K562 (cell line): ENCODE measurements around the gene TXLNB. TPM values are rescaled to one million over a fixed set of nuclear protein-coding genes. Genes with fewer than 3 reads are reported as not detected.

Experiments
- ATAC-seq: fragments of 200-7000 bp; cut with Tn5 transposase; 3 replicates; pipeline ENCODE4 v1.9.1; 2020; ENCODE audit warnings: moderate library complexity
- BruUV-seq: library from RNA; stranded (reverse); fragments of 400-500 nt; replicated peaks from 2 replicates; lab custom pipeline; 2021; lab: Mats Ljungman, UMichigan
- CTCF ChIA-PET: fragments of 300-600 bp; formaldehyde crosslinking; extraction: SDS; loops from one replicate; lab custom pipeline; 2021; ENCODE audit warnings: low intra/inter-chr PET ratio; lab: Yijun Ruan, JAX
- POLR2A ChIA-PET: fragments of 300-600, 350-650 bp; sonication (Branson Sonifier 250); formaldehyde crosslinking; extraction: SDS; loops from one replicate; lab custom pipeline; 2021; ENCODE audit warnings: antibody characterized with exemption, inconsistent platforms; lab: Yijun Ruan, JAX
- DNase-seq, 4 experiments: peaks; one replicate each; pipeline versions ENCODE4 v3.0.0 to v3.0.0-alpha.2; 2011 to 2018; ENCODE audit warnings: low spot score in 3 of 4, mixed read lengths in 3 of 4; ENCODE audit errors: extremely low read depth in 1 of 4
- FAIRE-seq: peaks from 2 replicates; lab custom pipeline; 2011; peaks lifted over from hg19 to GRCh38; lab: Jason Lieb, UNC
- H2AFZ ChIP-seq: 2 replicates; pipeline ENCODE4 v1.6.0; 2011; ENCODE audit warnings: low read depth, low read length, control low read depth, inconsistent platforms
- H3K27ac ChIP-seq: fragments of 200-600 bp; 3 replicates; pipeline ENCODE4 v1.8.0; 2011; ENCODE audit warnings: low read depth, mild to moderate bottlenecking, control low read depth, inconsistent platforms, low read length, moderate library complexity, mixed read lengths; ENCODE audit errors: extremely low read depth
- H3K27me3 ChIP-seq, 2 experiments: fragments of 300-600 bp in 1 of 2; 2 replicates in 1 of 2; 3 replicates in 1 of 2; pipeline versions ENCODE4 v1.6.0 to v1.8.0; 2011; ENCODE audit warnings: inconsistent platforms in 2 of 2, low read length in 2 of 2, mild to moderate bottlenecking in 1 of 2, mixed read lengths in 1 of 2, moderate library complexity in 1 of 2; ENCODE audit not compliant: control insufficient read depth in 2 of 2, insufficient read depth in 2 of 2
- H3K36me3 ChIP-seq: fragments of 300-600 bp; 3 replicates; pipeline ENCODE4 v1.8.0; 2011; ENCODE audit warnings: mild to moderate bottlenecking, low read length, inconsistent platforms; ENCODE audit not compliant: control insufficient read depth, insufficient read depth
- H3K4me1 ChIP-seq, 2 experiments: fragments of 200-600 bp in 1 of 2; replicated peaks in 1 of 2; 2 replicates in 1 of 2; 3 replicates in 1 of 2; pipeline versions ENCODE4 v1.5.1 to v1.8.0; 2011; ENCODE audit warnings: inconsistent platforms in 2 of 2, low read length in 2 of 2, mild to moderate bottlenecking in 1 of 2, mixed read lengths in 1 of 2, moderate library complexity in 1 of 2; ENCODE audit not compliant: control insufficient read depth in 2 of 2, insufficient read depth in 2 of 2
- H3K4me2 ChIP-seq: 2 replicates; pipeline ENCODE4 v1.6.1; 2011; ENCODE audit warnings: low read length, control low read depth, inconsistent platforms, mixed read lengths; ENCODE audit not compliant: insufficient read depth
- H3K4me3 ChIP-seq: fragments of 200-600 bp; sonication (generic), shearing (Covaris generic); 2 replicates; pipeline ENCODE4 v1.5.1; 2016; ENCODE audit warnings: control low read depth, inconsistent platforms
- H3K79me2 ChIP-seq: fragments of 200-600 bp; 3 replicates; pipeline ENCODE4 v1.8.0; 2011; ENCODE audit warnings: low read length, inconsistent platforms; ENCODE audit not compliant: control insufficient read depth, insufficient read depth
- H3K9ac ChIP-seq, 2 experiments: 2 replicates each; pipeline versions ENCODE4 v1.6.0 to v1.6.1; 2011; ENCODE audit warnings: low read depth in 2 of 2, low read length in 2 of 2, control low read depth in 1 of 2, inconsistent platforms in 1 of 2, mild to moderate bottlenecking in 1 of 2, mixed read lengths in 1 of 2; ENCODE audit not compliant: insufficient read depth in 1 of 2
- H3K9me1 ChIP-seq: one replicate; pipeline ENCODE4 v1.6.0; 2011; ENCODE audit warnings: inconsistent platforms, mild to moderate bottlenecking, low read length, moderate library complexity; ENCODE audit not compliant: control insufficient read depth, insufficient read depth
- H3K9me3 ChIP-seq: replicated peaks from 2 replicates; pipeline ENCODE4 v1.5.1; 2011; ENCODE audit warnings: low read depth, low read length, inconsistent platforms; ENCODE audit not compliant: control insufficient read depth, insufficient read depth
- H4K20me1 ChIP-seq: replicated peaks from 2 replicates; pipeline ENCODE4 v1.6.1; 2011; ENCODE audit warnings: low read length, inconsistent platforms, mixed read lengths; ENCODE audit not compliant: control insufficient read depth, insufficient read depth
- CBX5 ChIP-seq: IDR thresholded peaks from 2 replicates; pipeline ENCODE4 v1.6.1; 2014; ENCODE audit warnings: low read depth, borderline replicate concordance
- GATAD2B ChIP-seq: fragments of 450-650 bp; IDR thresholded peaks from 2 replicates; pipeline ENCODE4 v1.6.1; 2017; ENCODE audit warnings: mild to moderate bottlenecking, borderline replicate concordance
- GTF2A2 ChIP-seq: IDR thresholded peaks from 2 replicates; pipeline ENCODE4 v1.6.1; 2016; ENCODE audit warnings: mild to moderate bottlenecking, missing genetic modification characterization, missing compliant biosample characterization
- NRF1 ChIP-seq, 2 experiments: fragments of 450-650 bp; IDR thresholded peaks in 1 of 2; conservative IDR thresholded peaks in 1 of 2; 2 replicates each; pipeline ENCODE4 v1.6.1; 2014; ENCODE audit warnings: mild to moderate bottlenecking in 2 of 2
- POLR2B ChIP-seq: fragments of 450-650 bp; IDR thresholded peaks from 2 replicates; pipeline ENCODE4 v1.6.1; 2018; ENCODE audit warnings: low read depth; ENCODE audit not compliant: partially characterized antibody
- TFAM ChIP-seq: fragments of 250-450 bp; sonication (Bioruptor Pico); conservative IDR thresholded peaks from 2 replicates; pipeline ENCODE4 v1.5.0; 2021; ENCODE audit warnings: mild to moderate bottlenecking, moderate library complexity
- ZC3H11A ChIP-seq: IDR thresholded peaks from 2 replicates; pipeline ENCODE4 v1.6.1; 2012; ENCODE audit warnings: low read depth, low read length, improper control_type of control experiment
- WGBS: fragments of 100-300 bp; shearing (Covaris generic); methylation state at CpG from one replicate; pipeline ENCODE4 v1.1.6; 2016; ENCODE audit warnings: low coverage, mixed read lengths; ENCODE audit not compliant: insufficient coverage; ENCODE audit errors: missing lambda C conversion rate; 5-methylcytosine and 5-hydroxymethylcytosine counted together
- in situ Hi-C: fragments of 300-500 bp; cut with MboI; formaldehyde crosslinking; loops from 4 replicates; pipeline ENCODE4 v1.15.0; 2018; ENCODE audit warnings: inconsistent platforms, mixed read lengths
- intact Hi-C: fragments of 100-400 bp; cut with micrococcal nuclease; formaldehyde crosslinking; loops from 2 replicates; pipeline ENCODE4 v1.14.2; 2022
- polyA plus RNA-seq, 8 experiments: library from polyadenylated mRNA; depleted of rRNA in 4 of 8; stranded (reverse) in 5 of 8; unstranded in 3 of 8; fragments of >200 nt; fragmentation: Nextera tagmentation in 2 of 8; fragmentation: Illumina TruSeq in 1 of 8; extraction: Ambion mirVana in 2 of 8; extraction: Trizol in 1 of 8; gene quantifications; 2 replicates each; pipeline versions ENCODE4 v1.2.1 to v1.2.3, GENCODE V29; 2011 to 2014; ENCODE audit warnings: inconsistent platforms in 1 of 8, missing spikeins in 1 of 8
- total RNA-seq, 7 experiments: library from RNA; depleted of rRNA in 6 of 7; stranded (reverse); fragments of >200 nt in 6 of 7; fragmentation: Illumina TruSeq in 2 of 7; extraction: Trizol in 2 of 7; gene quantifications; 2 replicates each; pipeline versions ENCODE4 v1.2.1 to v1.2.3, GENCODE V29; 2011 to 2021; ENCODE audit warnings: low replicate concordance in 1 of 7
- TF ChIP-seq, protein P1 (sequence below), 2 experiments: IDR thresholded peaks; 2 replicates each; pipeline ENCODE4 v1.6.1; 2011; ENCODE audit warnings: borderline replicate concordance in 1 of 2, control low read depth in 1 of 2, low read depth in 1 of 2, low read length in 1 of 2, mild to moderate bottlenecking in 1 of 2, mixed read lengths in 1 of 2, moderate library complexity in 1 of 2; ENCODE audit not compliant: insufficient read depth in 1 of 2, insufficient read length in 1 of 2, poor library complexity in 1 of 2, severe bottlenecking in 1 of 2; ENCODE audit errors: extremely low read depth in 1 of 2
- TF ChIP-seq, protein P2 (sequence below): fragments of 450-650 bp; formaldehyde crosslinking; conservative IDR thresholded peaks from 2 replicates; pipeline ENCODE4 v1.4.0; 2022; ENCODE audit warnings: mild to moderate bottlenecking, missing genetic modification characterization

TXLNB gene
- total and polyA plus RNA-seq, 9 of the 15 experiments (the other 6 are each of a cell fraction or from before 2014, with no cell fraction given) = not detected

DNA sequence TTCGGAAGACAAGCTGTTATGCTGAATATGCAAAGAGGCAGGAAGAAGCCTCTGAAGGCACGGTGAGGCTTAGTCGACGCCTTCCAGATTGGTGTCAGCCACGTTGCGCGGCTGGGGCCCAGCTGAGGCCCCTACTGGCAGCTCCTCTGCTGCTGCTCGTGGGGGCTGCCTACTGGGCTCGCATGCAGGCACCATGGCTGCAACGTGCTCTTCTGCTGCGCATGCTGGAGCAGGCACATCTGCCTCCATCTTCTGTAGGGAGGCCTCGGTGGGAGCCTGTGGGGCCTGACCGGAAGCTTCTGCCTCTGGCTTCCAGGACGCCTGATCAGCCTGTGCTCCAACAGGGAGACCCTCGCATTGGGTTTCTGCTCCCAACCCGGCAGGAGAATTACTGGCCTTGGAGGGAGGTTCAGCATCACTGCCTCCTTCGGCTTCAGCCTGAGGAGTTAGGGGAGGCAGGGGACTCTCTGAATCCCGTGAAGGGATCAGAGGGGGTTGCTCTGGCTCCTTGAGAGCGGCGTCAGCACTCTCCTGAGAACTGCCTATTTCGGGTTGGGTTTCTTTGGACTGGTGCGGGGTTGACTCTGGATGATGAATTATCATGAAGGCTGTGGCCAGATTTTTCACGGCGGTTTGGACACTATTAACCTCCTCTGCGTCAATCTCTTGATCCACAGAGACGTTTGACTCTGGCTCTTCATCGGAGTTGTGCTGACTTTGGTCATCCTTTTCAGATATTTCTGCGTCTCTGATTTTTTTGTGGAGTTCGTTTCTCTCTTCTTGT, 49.1 kb downstream of the TXLNB start:
- H3K4me3 ChIP-seq = no peak overlapping the region
- H3K79me2 ChIP-seq = no peaks in the 10 kb centered on the region
- 2% methylated on average over 29 of the region's 29 CpGs for WGBS
- no peak overlapping the region for H3K27ac ChIP-seq
- ATAC-seq (peak; percentile 64; the same call in 2 of the 3 replicates), DNase-seq (no peak), FAIRE-seq (no peak)
- H4K20me1 ChIP-seq = no peaks in the 10 kb centered on the region
- in situ Hi-C loops (no loop called here), intact Hi-C loops (no loop called here)
- BruUV-seq = no TSS peak
- no peak overlapping the region for H3K9ac ChIP-seq
- POLR2A ChIA-PET = interaction anchor here (0.7 kb wide), 1 partner anchor 879 kb away, joined by 3 read pairs; no protein-coding TSS in a partner anchor
- H2AFZ ChIP-seq = peak overlapping the region; percentile 2; the same call in 1 of the 2 replicates
- CTCF ChIA-PET = no interaction called here
- H3K27me3 ChIP-seq = peaks cover 9 to 22% of the 10 kb centered on the region in 2 experiments
- no peaks in the 10 kb centered on the region for H3K36me3 ChIP-seq
- no peak overlapping the region for H3K4me2 ChIP-seq
- no peaks in the 10 kb centered on the region for H3K9me3 ChIP-seq
- H3K9me1 ChIP-seq = no peaks in the 10 kb centered on the region
- peaks cover 0 to 4% of the 10 kb centered on the region in 2 experiments; a peak in 1 of 5 replicates for H3K4me1 ChIP-seq
- no peak for TF ChIP-seq CBX5
- TF ChIP-seq GTF2A2 (tag) = no peak
- TF ChIP-seq TFAM (CRISPR knock-in tag) = no peak
- TF ChIP-seq GATAD2B = no peak
- TF ChIP-seq NRF1 (conservative IDR thresholded peaks at IDR 0.05 in 1 of 2, IDR thresholded peaks at IDR 0.05 in 1 of 2) = 0 out of 4 replicates have a peak, but pooled peaks of 1 of the 2 experiments have one; percentile 17
- TF ChIP-seq, protein P1, sequence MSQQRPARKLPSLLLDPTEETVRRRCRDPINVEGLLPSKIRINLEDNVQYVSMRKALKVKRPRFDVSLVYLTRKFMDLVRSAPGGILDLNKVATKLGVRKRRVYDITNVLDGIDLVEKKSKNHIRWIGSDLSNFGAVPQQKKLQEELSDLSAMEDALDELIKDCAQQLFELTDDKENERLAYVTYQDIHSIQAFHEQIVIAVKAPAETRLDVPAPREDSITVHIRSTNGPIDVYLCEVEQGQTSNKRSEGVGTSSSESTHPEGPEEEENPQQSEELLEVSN (IDR thresholded peaks at IDR 0.05; ENCODE audit: borderline replicate concordance in 1 of 2, extremely low read depth in 1 of 2, insufficient read depth in 1 of 2, insufficient read length in 1 of 2, low read depth in 1 of 2, low read length in 1 of 2, poor library complexity in 1 of 2, severe bottlenecking in 1 of 2) = peak in 1 of 2 experiments; percentile 21
- TF ChIP-seq ZC3H11A = no peak
- no peak for TF ChIP-seq POLR2B
- TF ChIP-seq, protein P2, sequence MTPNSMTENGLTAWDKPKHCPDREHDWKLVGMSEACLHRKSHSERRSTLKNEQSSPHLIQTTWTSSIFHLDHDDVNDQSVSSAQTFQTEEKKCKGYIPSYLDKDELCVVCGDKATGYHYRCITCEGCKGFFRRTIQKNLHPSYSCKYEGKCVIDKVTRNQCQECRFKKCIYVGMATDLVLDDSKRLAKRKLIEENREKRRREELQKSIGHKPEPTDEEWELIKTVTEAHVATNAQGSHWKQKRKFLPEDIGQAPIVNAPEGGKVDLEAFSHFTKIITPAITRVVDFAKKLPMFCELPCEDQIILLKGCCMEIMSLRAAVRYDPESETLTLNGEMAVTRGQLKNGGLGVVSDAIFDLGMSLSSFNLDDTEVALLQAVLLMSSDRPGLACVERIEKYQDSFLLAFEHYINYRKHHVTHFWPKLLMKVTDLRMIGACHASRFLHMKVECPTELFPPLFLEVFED = no peak
